SU-DHL-6 (cell line): ENCODE measurements around the gene CTLA4.

Source experiments
- EZH2phosphoT487 ChIP-seq: fragments of 200-600 bp; sonication (generic), shearing (Covaris generic); conservative IDR thresholded peaks from 2 replicates; pipeline ENCODE4 v1.6.1; 2018; ENCODE audit warnings: mild to moderate bottlenecking, antibody characterized with exemption, low read length, moderate library complexity, mixed read lengths
- TF ChIP-seq, protein P1 (sequence below): fragments of 200-600 bp; sonication (generic); IDR thresholded peaks from one replicate; pipeline ENCODE4 v1.5.1; 2017; ENCODE audit warnings: antibody characterized with exemption, mild to moderate bottlenecking, low read length, moderate library complexity; ENCODE audit not compliant: insufficient read depth, poor library complexity, severe bottlenecking

DNA sequence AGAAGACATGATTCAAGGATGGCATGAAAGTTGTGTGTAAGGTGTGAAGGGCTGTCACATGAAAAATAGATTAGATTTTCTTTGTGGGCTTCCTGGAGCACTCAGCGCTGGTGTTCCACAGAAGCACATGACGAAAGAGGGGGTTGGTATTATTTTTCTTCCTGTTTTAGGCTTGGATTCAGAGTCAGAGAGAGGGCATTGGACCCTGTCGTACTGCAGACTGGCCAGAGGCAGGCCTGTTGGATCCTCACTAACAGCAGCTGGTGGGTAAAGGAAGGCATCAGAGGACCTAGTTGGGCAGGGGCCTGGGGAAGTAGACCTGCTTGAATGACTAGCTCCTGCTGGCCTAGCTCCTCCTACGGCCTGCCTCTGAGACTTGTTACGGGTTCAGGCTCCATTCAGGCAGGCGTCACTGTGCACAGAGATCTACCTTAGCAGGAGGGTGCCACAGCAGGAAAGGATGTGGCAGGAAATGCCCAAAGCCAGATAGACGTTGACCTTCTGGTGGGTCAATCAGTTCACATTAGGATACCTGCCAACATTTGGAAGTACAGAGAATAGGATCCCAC is 13.1 kb downstream of the CTLA4 start:
- TF ChIP-seq, protein P1, sequence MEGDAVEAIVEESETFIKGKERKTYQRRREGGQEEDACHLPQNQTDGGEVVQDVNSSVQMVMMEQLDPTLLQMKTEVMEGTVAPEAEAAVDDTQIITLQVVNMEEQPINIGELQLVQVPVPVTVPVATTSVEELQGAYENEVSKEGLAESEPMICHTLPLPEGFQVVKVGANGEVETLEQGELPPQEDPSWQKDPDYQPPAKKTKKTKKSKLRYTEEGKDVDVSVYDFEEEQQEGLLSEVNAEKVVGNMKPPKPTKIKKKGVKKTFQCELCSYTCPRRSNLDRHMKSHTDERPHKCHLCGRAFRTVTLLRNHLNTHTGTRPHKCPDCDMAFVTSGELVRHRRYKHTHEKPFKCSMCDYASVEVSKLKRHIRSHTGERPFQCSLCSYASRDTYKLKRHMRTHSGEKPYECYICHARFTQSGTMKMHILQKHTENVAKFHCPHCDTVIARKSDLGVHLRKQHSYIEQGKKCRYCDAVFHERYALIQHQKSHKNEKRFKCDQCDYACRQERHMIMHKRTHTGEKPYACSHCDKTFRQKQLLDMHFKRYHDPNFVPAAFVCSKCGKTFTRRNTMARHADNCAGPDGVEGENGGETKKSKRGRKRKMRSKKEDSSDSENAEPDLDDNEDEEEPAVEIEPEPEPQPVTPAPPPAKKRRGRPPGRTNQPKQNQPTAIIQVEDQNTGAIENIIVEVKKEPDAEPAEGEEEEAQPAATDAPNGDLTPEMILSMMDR: no peak
- TF ChIP-seq EZH2phosphoT487: no peak
